DOHH2 (cell line): ENCODE data around the gene IMMP2L.

ENCODE experiments used
- H3F3A ChIP-seq: fragments of 200-600 bp; sonication (generic), shearing (Covaris generic); 2 replicates; pipeline ENCODE4 v1.6.0; 2016; ENCODE audit warnings: antibody characterized with exemption, mild to moderate bottlenecking; ENCODE audit not compliant: control insufficient read depth, insufficient read depth
- H3K27ac ChIP-seq: fragments of 200-600 bp; sonication (generic); 2 replicates; pipeline ENCODE4 v1.5.1; 2014; ENCODE audit warnings: low read depth, mild to moderate bottlenecking, low read length, moderate library complexity
- H3K27me3 ChIP-seq: fragments of 200-600 bp; sonication (generic); 2 replicates; pipeline ENCODE4 v1.6.1; 2014; ENCODE audit warnings: mild to moderate bottlenecking, low read length, mixed read lengths; ENCODE audit not compliant: control insufficient read depth
- H3K36me3 ChIP-seq: fragments of 200-600 bp; sonication (generic); 2 replicates; pipeline ENCODE4 v1.6.1; 2014; ENCODE audit warnings: mild to moderate bottlenecking, low read length, moderate library complexity, mixed read lengths; ENCODE audit not compliant: control insufficient read depth
- H3K4me1 ChIP-seq: fragments of 200-600 bp; sonication (generic); 2 replicates; pipeline ENCODE4 v1.6.1; 2014; ENCODE audit warnings: mild to moderate bottlenecking, low read length, mixed read lengths; ENCODE audit not compliant: control insufficient read depth
- H3K4me2 ChIP-seq: fragments of 200-600 bp; sonication (generic); 2 replicates; pipeline ENCODE4 v1.6.0; 2014; ENCODE audit warnings: mild to moderate bottlenecking, low read length, moderate library complexity
- H3K4me3 ChIP-seq: fragments of 200-600 bp; sonication (generic); 2 replicates; pipeline ENCODE4 v1.5.1; 2014; ENCODE audit warnings: mild to moderate bottlenecking, low read length, mixed read lengths
- H3K79me2 ChIP-seq: fragments of 200-600 bp; sonication (generic); 2 replicates; pipeline ENCODE4 v1.6.1; 2014; ENCODE audit warnings: mild to moderate bottlenecking, low read length, mixed read lengths; ENCODE audit not compliant: control insufficient read depth
- H3K9me2 ChIP-seq: fragments of 200-600 bp; sonication (generic); replicated peaks from 2 replicates; pipeline ENCODE4 v1.6.1; 2014; ENCODE audit warnings: mild to moderate bottlenecking, low read length, mixed read lengths; ENCODE audit not compliant: control insufficient read depth
- H3K9me3 ChIP-seq: fragments of 200-600 bp; sonication (generic); 2 replicates; pipeline ENCODE4 v1.6.1; 2014; ENCODE audit warnings: antibody characterized with exemption, low read length, mixed read lengths; ENCODE audit not compliant: control insufficient read depth, insufficient read depth
- H4K20me1 ChIP-seq: fragments of 200-600 bp; sonication (generic); 2 replicates; pipeline ENCODE4 v1.6.0; 2014; ENCODE audit warnings: low read depth, mild to moderate bottlenecking, antibody characterized with exemption, low read length, moderate library complexity; ENCODE audit not compliant: control insufficient read depth, insufficient read depth
- CTCF ChIP-seq: fragments of 200-600 bp; sonication (generic); IDR thresholded peaks from one replicate; pipeline ENCODE4 v1.5.1; 2014; ENCODE audit warnings: antibody characterized with exemption, mild to moderate bottlenecking, low read depth, low read length; ENCODE audit not compliant: poor library complexity, severe bottlenecking
- EZH2phosphoT487 ChIP-seq: fragments of 200-600 bp; sonication (generic); IDR thresholded peaks from 2 replicates; pipeline ENCODE4 v1.6.1; 2017; ENCODE audit warnings: borderline replicate concordance, mild to moderate bottlenecking, antibody characterized with exemption, low read length, moderate library complexity, mixed read lengths

The IMMP2L gene

GRCh38 chr7:110994028-110994967 is 568.0 kb downstream of the IMMP2L start:
- H3K79me2 ChIP-seq: no peaks in the 10 kb centered on the region
- no peaks in the 10 kb centered on the region for H4K20me1 ChIP-seq
- no peaks in the 10 kb centered on the region for H3K27me3 ChIP-seq
- no peak overlapping the region for H3K4me2 ChIP-seq
- H3F3A ChIP-seq: no peaks in the 10 kb centered on the region
- no peak overlapping the region for H3K4me3 ChIP-seq
- no peaks in the 10 kb centered on the region for H3K9me3 ChIP-seq
- H3K27ac ChIP-seq: no peak overlapping the region
- H3K4me1 ChIP-seq: no peaks in the 10 kb centered on the region
- no peaks in the 10 kb centered on the region for H3K36me3 ChIP-seq
- H3K9me2 ChIP-seq: no peaks in the 10 kb centered on the region
- no peak for TF ChIP-seq EZH2phosphoT487
- no peak for TF ChIP-seq CTCF

GRCh38 chr7:110988890-110989501 is 573.3 kb downstream of the IMMP2L start:
- H3K27me3 ChIP-seq: no peaks in the 10 kb centered on the region
- H3K4me1 ChIP-seq: no peaks in the 10 kb centered on the region
- no peaks in the 10 kb centered on the region for H3K9me2 ChIP-seq
- H3K4me2 ChIP-seq: no peak overlapping the region
- no peaks in the 10 kb centered on the region for H4K20me1 ChIP-seq
- no peaks in the 10 kb centered on the region for H3F3A ChIP-seq
- H3K27ac ChIP-seq: no peak overlapping the region
- H3K79me2 ChIP-seq: no peaks in the 10 kb centered on the region
- H3K9me3 ChIP-seq: no peaks in the 10 kb centered on the region
- no peaks in the 10 kb centered on the region for H3K36me3 ChIP-seq
- TF ChIP-seq EZH2phosphoT487 (no peak), CTCF (no peak)
- no peak overlapping the region for H3K4me3 ChIP-seq

- TF ChIP-seq CTCF (no peak), EZH2phosphoT487 (no peak)
- no peaks in the 10 kb centered on the region for H3K4me1 ChIP-seq
- H3K4me3 ChIP-seq: no peak overlapping the region
Measured at GRCh38 chr7:110988348-110988747, 573.9 kb downstream of the IMMP2L start.

More at GRCh38 chr7:110988348-110988747, 573.9 kb downstream of the IMMP2L start:
- Histone ChIP-seq H3K27me3 (no peaks in the 10 kb centered on the region), H3K27ac (no peak overlapping the region), H3K36me3 (no peaks in the 10 kb centered on the region), H3K79me2 (no peaks in the 10 kb centered on the region), H4K20me1 (no peaks in the 10 kb centered on the region), H3K9me2 (no peaks in the 10 kb centered on the region), H3F3A (no peaks in the 10 kb centered on the region), H3K9me3 (no peaks in the 10 kb centered on the region), H3K4me2 (no peak overlapping the region)
